Stomach (tissue), 4 donors: ENCODE results near the gene SERPINB1.

Experiments used
- CTCF ChIP-seq, 7 experiments: fragments of 450-650 bp in 4 of 7; fragments of 200-600 bp in 3 of 7; sonication (generic) in 3 of 7; IDR thresholded peaks; one replicate each; pipeline ENCODE4 v1.5.1; 2016 to 2019; ENCODE audit warnings: antibody characterized with exemption in 7 of 7, control low read depth in 2 of 7, mild to moderate bottlenecking in 1 of 7
- EP300 ChIP-seq: sonication (generic); formaldehyde crosslinking; IDR thresholded peaks from one replicate; pipeline ENCODE4 v1.6.1; 2017; ENCODE audit warnings: antibody characterized with exemption
- POLR2A ChIP-seq, 4 donors: fragments of 450-650 bp; IDR thresholded peaks; one replicate each; pipeline ENCODE4 v1.6.1; 2016; ENCODE audit warnings: antibody characterized with exemption in 4 of 4, control low read depth in 2 of 4, mild to moderate bottlenecking in 1 of 4, moderate library complexity in 1 of 4
- POLR2AphosphoS5 ChIP-seq, 3 donors: sonication (generic); formaldehyde crosslinking; IDR thresholded peaks; one replicate each; pipeline ENCODE4 v1.6.1; 2016; ENCODE audit warnings: antibody characterized with exemption in 3 of 3

GRCh38 chr6:2793534-2794151 lies 48.0 kb downstream of the SERPINB1 start:
- no peak for TF ChIP-seq POLR2A (IDR thresholded peaks at IDR 0.05)
- no peak for TF ChIP-seq CTCF (IDR thresholded peaks at IDR 0.05)
- no peak for TF ChIP-seq EP300
- TF ChIP-seq POLR2AphosphoS5 (IDR thresholded peaks at IDR 0.05), result no peak
